Gastrocnemius medialis (tissue), 4 donors: ENCODE results near the gene HSD11B1L.

ENCODE experiments used
- CTCF ChIP-seq, 5 experiments: fragments of 450-650 bp in 3 of 5; fragments of 200-600 bp in 2 of 5; sonication (generic) in 2 of 5; IDR thresholded peaks in 4 of 5; conservative IDR thresholded peaks in 1 of 5; 1 replicate in 4 of 5; 2 replicates in 1 of 5; pipeline ENCODE4 v1.5.1; 2016 to 2019; ENCODE audit warnings: antibody characterized with exemption in 5 of 5, mild to moderate bottlenecking in 3 of 5, moderate library complexity in 3 of 5
- POLR2A ChIP-seq, 2 donors: fragments of 450-650 bp; IDR thresholded peaks; one replicate each; pipeline ENCODE4 v1.6.1; 2017; ENCODE audit warnings: antibody characterized with exemption in 2 of 2, mild to moderate bottlenecking in 2 of 2, moderate library complexity in 2 of 2

GRCh38 chr19:5691822-5692722, 11.2 kb downstream of the HSD11B1L start:
- TF ChIP-seq POLR2A (IDR thresholded peaks at IDR 0.05) (no peak), CTCF (IDR thresholded peaks at IDR 0.05 in 4 of 5, conservative IDR thresholded peaks at IDR 0.05 in 1 of 5) (no peak)
